Occipital lobe (tissue), 2 donors: ENCODE results near the gene NKD2. TPM values are rescaled to one million over a fixed set of nuclear protein-coding genes. Genes with fewer than 3 reads are reported as not detected.
"Not testable (repeated sequence)": the region's sequence is repeated elsewhere in the genome, so short reads cannot be mapped to it uniquely, and the experiment has no call there.

Experiments used
- DNase-seq: peaks from one replicate; lab custom pipeline; 2025; lab: John Stamatoyannopoulos, UW
- total RNA-seq: library from RNA; depleted of rRNA; stranded (reverse); fragments of >200 nt; gene quantifications from one replicate; pipeline ENCODE4 v1.2.3, GENCODE V29; 2014

NKD2 gene
- total RNA-seq, 1 donor from 2014 or later: 3.0 TPM

GRCh38 chr5:1058083-1058945 is 49.7 kb downstream of the NKD2 start:
- no peak for DNase-seq

GRCh38 chr5:1058988-1059883 is 50.6 kb downstream of the NKD2 start:
- DNase-seq: no peak

GRCh38 chr5:1059884-1060263 is 51.3 kb downstream of the NKD2 start:
- DNase-seq: no peak

GRCh38 chr5:1060535-1060981 is 52.0 kb downstream of the NKD2 start:
- DNase-seq: no peak

GRCh38 chr5:1061292-1061691 is 52.7 kb downstream of the NKD2 start:
- not testable (repeated sequence) for DNase-seq

GRCh38 chr5:1061916-1062315 is 53.3 kb downstream of the NKD2 start:
- no peak for DNase-seq

- DNase-seq: no peak
Measured at GRCh38 chr5:1062761-1063568, 54.4 kb downstream of the NKD2 start.

GRCh38 chr5:1063661-1064382 is 55.2 kb downstream of the NKD2 start:
- DNase-seq: no peak

GRCh38 chr5:1064383-1065142 is 56.0 kb downstream of the NKD2 start:
- no peak for DNase-seq

- DNase-seq: no peak
Measured at GRCh38 chr5:1065143-1065750, 56.6 kb downstream of the NKD2 start.

- DNase-seq: no peak
Measured at GRCh38 chr5:1065891-1066650, 57.5 kb downstream of the NKD2 start.

GRCh38 chr5:1066676-1067075 is 58.1 kb downstream of the NKD2 start:
- no peak for DNase-seq

- no peak for DNase-seq
Measured at GRCh38 chr5:1067141-1068121, 58.8 kb downstream of the NKD2 start.

- no peak for DNase-seq
Measured at GRCh38 chr5:1068204-1068894, 59.7 kb downstream of the NKD2 start.

- DNase-seq: no peak
Measured at GRCh38 chr5:1068895-1069719, 60.5 kb downstream of the NKD2 start.

- DNase-seq: no peak
Measured at GRCh38 chr5:1069720-1070088, 61.1 kb downstream of the NKD2 start.
